Fibroblast of peridontal ligament (primary cell): ENCODE data around the gene OR8B12.
A peak's percentile ranks its signal among the peaks of the same experiment; 100 is the strongest.
"Not testable (repeated sequence)": the region's sequence is repeated elsewhere in the genome, so short reads cannot be mapped to it uniquely, and the experiment has no call there.

Source experiments
- DNase-seq: peaks from one replicate; pipeline ENCODE4 v3.0.0-alpha.2; 2010; ENCODE audit errors: extremely low read depth

The OR8B12 gene

DNA sequence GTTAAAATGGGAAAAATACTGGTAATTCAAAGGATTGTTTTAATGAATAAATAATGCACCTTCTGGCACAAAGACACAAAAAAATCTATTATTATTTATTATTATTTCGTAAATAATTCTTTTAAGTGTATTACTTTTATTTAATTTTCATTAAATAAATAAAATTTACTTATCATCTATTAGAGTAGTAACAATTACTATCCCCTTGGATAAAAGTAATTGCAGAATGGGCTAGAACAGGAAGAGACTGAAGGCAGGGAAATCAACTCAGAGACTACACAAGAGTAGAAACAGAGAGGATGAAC lies 23.0 kb downstream of the OR8B12 start:
- no peak for DNase-seq

DNA sequence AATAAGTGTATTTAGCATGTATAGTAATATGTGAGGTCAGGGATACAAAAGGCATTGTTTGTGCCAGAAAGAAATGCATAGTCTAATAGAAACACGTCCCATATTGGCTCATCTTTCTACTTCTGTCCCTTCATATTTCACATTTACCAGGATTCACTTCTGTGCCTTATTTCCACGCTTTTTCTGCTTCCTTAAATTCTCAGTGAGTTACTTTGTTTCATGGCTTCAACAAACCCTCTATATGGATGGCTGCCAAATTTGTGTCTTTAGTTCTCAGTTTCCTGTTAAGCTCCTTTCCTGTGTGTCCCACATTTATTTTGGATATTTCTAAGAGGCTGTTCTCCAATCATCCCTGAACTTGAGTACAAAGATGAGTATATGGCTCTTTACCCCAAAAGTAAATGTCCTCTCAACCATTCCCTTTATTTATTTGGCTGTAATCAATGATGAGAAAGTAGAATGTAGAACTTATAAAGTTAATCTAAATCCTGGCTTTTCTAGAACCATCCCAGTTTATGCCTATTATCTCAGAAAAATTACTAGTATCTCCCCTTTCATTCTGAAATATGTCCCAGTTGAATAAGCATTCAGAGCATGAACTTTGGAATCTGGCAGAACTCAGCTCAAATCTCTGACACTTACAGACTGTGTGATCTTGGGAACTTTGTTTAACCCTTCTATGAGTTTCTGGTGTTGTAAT lies 23.5 kb downstream of the OR8B12 start:
- peak; percentile 2 for DNase-seq

DNA sequence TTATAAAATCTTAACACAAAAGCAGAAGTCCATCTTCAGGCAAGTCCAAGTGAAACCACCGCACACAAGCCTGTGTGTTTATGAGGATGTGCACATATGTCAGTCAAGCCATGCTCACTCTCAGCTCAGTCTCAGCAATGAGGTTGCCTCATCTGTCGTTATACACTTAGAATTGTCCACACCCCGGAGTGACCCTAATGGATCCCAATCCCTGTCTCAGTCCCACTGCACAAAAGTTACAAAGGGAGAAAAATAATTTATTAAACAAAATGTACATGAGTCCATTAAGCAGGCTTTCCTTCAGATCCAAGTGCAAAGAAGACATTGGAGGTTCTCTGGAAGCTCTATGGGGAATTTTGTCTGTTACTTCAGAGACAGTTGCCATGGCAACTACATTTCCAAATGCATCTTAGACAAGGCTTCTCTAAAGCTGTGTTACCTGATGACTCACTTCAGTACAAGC lies 24.4 kb downstream of the OR8B12 start:
- DNase-seq: no peak

DNA sequence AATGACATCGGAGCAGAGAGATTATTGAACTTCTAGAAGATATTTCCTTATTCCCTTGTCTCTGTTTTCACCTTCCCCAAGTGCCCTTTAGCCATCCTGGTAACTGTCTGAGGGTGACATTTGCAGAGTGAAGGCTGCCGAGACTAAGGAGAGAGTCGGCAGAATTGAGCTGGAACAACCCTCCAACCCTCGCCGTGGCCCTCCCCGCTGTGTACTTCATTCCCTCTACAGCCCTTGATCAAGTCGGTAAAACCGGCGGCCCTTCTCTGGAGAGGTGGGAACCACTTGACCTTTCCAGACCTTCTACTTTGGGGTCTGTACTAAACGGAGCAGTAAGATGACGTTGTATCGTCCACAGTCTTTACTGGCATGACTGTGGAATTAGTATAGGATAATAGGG lies 26.1 kb downstream of the OR8B12 start:
- DNase-seq: no peak

DNA sequence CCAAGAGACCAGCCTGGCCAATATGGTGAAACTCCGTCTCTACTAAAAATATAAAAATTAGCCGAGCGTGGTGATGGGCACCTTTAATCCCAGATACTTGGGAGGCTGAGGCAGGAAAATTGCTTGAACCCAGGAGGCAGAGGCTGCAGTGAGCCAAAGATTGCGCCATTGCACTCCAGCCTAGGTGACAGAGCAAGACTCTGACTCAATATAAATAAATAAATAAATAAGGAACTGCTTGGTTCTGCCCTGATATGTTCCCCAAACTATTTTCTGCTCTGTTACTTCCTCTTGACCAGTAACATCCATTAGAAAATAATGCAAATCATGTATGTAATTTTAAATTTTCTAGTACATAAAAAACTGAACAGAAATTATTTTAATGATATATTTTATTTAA lies 28.8 kb downstream of the OR8B12 start:
- DNase-seq: not testable (repeated sequence)

DNA sequence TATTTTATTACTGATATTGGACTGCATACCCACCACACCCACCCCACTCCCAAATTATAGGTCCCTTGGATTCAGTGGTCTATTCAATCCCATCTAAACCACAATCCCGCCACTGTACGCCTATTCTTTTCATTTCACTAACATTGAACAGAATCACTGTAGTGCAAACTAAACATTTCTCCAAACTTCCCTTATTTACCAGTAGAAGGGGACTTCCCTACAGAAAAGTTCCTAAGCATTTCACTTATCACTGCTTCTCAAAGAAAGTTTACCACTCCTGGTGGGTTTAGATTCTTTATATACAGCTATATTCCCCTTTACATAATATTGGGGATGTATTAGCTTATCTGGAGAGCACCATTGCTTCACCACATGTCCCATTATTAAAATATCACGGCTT lies 29.3 kb downstream of the OR8B12 start:
- DNase-seq: no peak

DNA sequence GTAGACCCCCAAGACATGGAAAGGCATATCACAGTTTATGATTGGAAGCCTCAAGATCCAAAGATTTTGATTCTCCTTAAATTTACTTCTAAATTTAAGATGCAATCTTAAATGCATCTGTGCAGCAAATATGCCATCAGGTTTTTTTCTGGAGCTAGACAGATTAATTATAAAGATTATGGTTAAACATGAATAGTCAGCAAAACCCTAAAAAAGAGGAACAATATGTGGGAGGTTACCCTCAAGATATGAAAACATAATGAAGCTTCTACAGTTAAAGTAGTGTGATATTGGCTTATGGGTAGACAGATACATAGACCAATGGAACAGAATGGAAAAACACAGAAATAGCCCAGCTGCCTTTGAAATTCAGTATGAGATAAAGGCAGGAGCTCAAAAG lies 31.7 kb downstream of the OR8B12 start:
- no peak for DNase-seq

DNA sequence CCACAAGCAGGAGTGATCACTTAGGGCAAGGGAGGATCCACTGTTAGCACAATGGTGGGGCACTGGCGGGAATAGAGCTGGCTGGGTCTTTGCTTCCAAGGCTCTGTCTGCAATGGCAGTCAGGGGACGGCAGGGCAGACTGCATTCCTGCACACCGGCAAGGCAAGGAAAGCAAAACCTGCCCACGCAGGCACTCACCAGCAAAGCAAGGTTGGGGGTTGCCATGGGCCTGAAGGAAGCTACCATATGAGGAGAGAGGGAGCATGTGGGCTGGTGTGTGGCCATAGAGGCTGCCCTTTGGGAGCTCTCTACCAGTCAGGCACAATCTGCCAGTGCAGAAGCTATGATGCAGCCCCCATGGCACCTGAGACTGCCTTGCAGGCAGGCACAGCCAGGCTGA lies 33.2 kb downstream of the OR8B12 start:
- DNase-seq: no peak

DNA sequence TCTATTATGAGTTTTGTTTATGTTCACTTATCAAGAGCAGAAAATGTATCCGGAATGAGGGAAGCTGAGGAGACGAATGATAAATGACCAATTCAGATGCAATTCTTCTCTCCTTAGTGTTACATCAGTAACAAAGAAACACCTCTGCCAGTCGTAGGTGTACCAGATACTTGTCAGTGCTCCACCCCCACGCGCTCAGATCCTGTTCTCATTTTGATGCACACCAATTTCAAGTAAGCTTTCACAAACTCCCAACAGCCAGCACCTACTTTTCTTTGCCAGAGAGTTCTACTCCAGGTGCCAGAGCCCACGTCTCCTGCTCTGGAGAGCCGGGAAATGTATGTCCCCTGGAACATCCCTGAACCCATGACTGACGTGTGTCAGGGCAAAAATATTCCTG lies 43.7 kb downstream of the OR8B12 start:
- no peak for DNase-seq

DNA sequence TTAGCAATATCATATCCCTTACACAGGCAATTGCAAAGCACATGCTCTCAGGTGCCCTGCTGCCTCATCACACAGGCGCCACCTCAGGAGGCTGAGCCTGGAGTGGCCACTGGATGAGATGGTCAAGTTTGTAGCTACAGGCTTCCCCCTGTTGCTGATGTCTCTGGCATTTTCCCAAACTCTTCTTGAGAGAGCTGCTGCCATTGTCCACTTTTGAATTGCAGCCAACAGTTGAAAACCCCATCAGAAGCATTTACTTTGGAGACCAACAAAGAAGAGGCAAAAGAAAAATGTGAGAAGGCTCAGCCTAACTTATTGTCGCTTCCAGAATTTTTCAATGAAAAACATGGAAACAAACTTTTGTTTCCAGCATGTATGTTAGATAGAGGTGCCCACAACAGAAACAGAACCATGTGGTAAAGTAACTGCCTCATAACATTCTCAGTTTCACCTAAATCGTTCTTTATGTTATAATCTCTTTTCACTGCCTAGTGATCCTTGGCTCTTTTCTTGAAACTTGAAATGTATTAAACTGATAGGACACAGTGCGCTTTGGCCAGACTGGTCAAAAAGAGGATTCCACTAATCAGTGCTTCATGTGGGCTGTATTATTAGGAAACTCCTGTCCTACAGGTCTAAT lies 50.3 kb downstream of the OR8B12 start:
- DNase-seq: no peak
